Thyroid gland (tissue), 4 donors: ENCODE results near the gene SIX5. TPM values are rescaled to one million over a fixed set of nuclear protein-coding genes. Genes with fewer than 3 reads are reported as not detected.

Source experiments
- DNase-seq, 2 donors: peaks; one replicate each; pipeline ENCODE4 v3.0.0-alpha.2; 2019
- H3K27ac ChIP-seq, 3 donors: fragments of 200-600 bp; sonication (generic); 1 replicate in 2 of 3; 2 replicates in 1 of 3; pipeline ENCODE4 v1.5.1; 2016 to 2019; ENCODE audit warnings: mild to moderate bottlenecking in 1 of 3, moderate library complexity in 1 of 3
- H3K27me3 ChIP-seq: fragments of 200-600 bp; sonication (generic); one replicate; pipeline ENCODE4 v1.5.1; 2019
- H3K36me3 ChIP-seq, 2 donors: fragments of 200-600 bp; sonication (generic); one replicate each; pipeline ENCODE4 v1.5.1; 2016 to 2019
- H3K4me1 ChIP-seq, 2 donors: fragments of 200-600 bp; sonication (generic); one replicate each; pipeline ENCODE4 v1.5.1; 2017 to 2019
- H3K4me3 ChIP-seq, 3 donors: fragments of 200-600 bp; sonication (generic); replicated peaks in 1 of 3; 1 replicate in 2 of 3; 2 replicates in 1 of 3; pipeline ENCODE4 v1.5.1; 2016; ENCODE audit warnings: mild to moderate bottlenecking in 1 of 3
- H3K9me3 ChIP-seq: fragments of 200-600 bp; sonication (generic); one replicate; pipeline ENCODE4 v1.5.1; 2017
- POLR2A ChIP-seq, 2 donors: fragments of 450-650 bp; IDR thresholded peaks; one replicate each; pipeline ENCODE4 v1.6.1; 2017; ENCODE audit warnings: antibody characterized with exemption in 2 of 2, mild to moderate bottlenecking in 2 of 2, moderate library complexity in 1 of 2
- WGBS, 2 donors: methylation state at CpG; one replicate each; pipeline ENCODE4 v1.1.5; 2017; 5-methylcytosine and 5-hydroxymethylcytosine counted together
- intact Hi-C: fragments of 100-400 bp; cut with DNase I; formaldehyde crosslinking; loops from one replicate; pipeline ENCODE4 v1.15.1; 2023
- total RNA-seq, 4 donors: library from RNA; depleted of rRNA; stranded (reverse); fragments of >200 nt; gene quantifications; one replicate each; pipeline ENCODE4 v1.2.3, GENCODE V29; 2016
- TF ChIP-seq, protein P1 (sequence below), 6 experiments: fragments of 200-600 bp in 3 of 6; fragments of 450-650 bp in 3 of 6; sonication (generic) in 3 of 6; IDR thresholded peaks; one replicate each; pipeline ENCODE4 v1.5.1; 2016 to 2019; ENCODE audit warnings: antibody characterized with exemption in 6 of 6, mild to moderate bottlenecking in 2 of 6, inconsistent platforms in 1 of 6, moderate library complexity in 1 of 6

The SIX5 gene
- total RNA-seq, 4 donors from 2014 or later = 18.3 to 33.0 (median 23.3) TPM

DNA sequence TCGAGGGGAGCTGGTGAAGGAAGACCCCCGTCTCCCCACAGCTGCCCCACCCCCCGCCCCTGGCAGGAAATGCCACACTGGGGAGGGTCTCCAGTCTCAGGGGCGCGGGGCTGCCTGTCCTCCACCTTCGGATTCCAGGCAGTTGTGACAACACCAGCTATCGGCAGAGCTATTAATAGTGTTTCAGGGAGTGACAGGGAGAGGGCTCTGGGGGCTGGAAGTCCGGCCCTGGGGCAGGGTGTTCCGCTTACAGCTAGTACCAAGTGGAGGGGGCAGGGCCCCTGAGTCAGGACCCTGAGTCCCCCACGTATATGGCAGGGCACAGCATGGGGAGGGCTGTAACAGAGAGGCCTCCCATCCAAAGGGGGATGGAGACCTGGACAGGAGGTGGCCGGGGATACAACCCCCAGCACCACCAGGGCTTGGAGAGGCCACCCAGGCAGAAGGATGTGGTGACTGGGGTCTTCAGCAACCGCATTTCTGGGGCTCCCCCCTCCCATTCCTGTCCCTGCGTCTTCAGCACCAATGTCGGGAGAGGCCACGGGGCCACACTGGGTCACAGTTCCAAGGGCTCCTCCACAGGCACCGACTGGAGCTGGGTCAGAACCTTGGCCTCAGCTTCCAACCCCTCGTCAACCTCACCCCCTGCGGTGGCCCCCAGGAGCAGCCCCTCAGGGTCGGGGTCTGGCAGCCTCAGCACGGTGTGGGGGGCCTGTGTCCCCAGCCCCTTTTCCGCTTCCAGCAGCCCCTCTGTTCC is 3.9 kb downstream of the SIX5 start:
- Histone ChIP-seq H3K4me3 (no peak overlapping the region), H3K36me3 (peaks cover 0 to 3% of the 10 kb centered on the region in 2 donors), H3K9me3 (no peaks in the 10 kb centered on the region), H3K27me3 (no peaks in the 10 kb centered on the region), H3K4me1 (peaks cover 33 to 37% of the 10 kb centered on the region in 2 donors), H3K27ac (peak overlapping the region; percentile 54 to 73 (median 59))
- no peak for DNase-seq
- WGBS, 2 donors = 71 to 74% methylated on average over 16 to 18 of the region's 21 CpGs
- intact Hi-C loops = loop anchor here (10.0 kb wide), 1 partner anchor 50 kb away; no protein-coding TSS in a partner anchor
- TF ChIP-seq POLR2A (IDR thresholded peaks at IDR 0.05) = no peak
- TF ChIP-seq, protein P1, sequence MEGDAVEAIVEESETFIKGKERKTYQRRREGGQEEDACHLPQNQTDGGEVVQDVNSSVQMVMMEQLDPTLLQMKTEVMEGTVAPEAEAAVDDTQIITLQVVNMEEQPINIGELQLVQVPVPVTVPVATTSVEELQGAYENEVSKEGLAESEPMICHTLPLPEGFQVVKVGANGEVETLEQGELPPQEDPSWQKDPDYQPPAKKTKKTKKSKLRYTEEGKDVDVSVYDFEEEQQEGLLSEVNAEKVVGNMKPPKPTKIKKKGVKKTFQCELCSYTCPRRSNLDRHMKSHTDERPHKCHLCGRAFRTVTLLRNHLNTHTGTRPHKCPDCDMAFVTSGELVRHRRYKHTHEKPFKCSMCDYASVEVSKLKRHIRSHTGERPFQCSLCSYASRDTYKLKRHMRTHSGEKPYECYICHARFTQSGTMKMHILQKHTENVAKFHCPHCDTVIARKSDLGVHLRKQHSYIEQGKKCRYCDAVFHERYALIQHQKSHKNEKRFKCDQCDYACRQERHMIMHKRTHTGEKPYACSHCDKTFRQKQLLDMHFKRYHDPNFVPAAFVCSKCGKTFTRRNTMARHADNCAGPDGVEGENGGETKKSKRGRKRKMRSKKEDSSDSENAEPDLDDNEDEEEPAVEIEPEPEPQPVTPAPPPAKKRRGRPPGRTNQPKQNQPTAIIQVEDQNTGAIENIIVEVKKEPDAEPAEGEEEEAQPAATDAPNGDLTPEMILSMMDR (IDR thresholded peaks at IDR 0.05) = no peak

- 53 to 61% methylated on average over 5 to 6 of the region's 6 CpGs for WGBS, 2 donors
- intact Hi-C loops = loop anchor here (10.0 kb wide), 1 partner anchor 50 kb away; no protein-coding TSS in a partner anchor
- peaks cover 0 to 3% of the 10 kb centered on the region in 2 donors for H3K36me3 ChIP-seq
- H3K27ac ChIP-seq = peak overlapping the region; percentile 54 to 73 (median 59)
- peaks cover 33 to 37% of the 10 kb centered on the region in 2 donors for H3K4me1 ChIP-seq
- no peak for DNase-seq
- no peaks in the 10 kb centered on the region for H3K9me3 ChIP-seq
- no peaks in the 10 kb centered on the region for H3K27me3 ChIP-seq
- no peak overlapping the region for H3K4me3 ChIP-seq
- TF ChIP-seq, protein P1 (IDR thresholded peaks at IDR 0.05) = no peak
- TF ChIP-seq POLR2A (IDR thresholded peaks at IDR 0.05) = no peak
These were observed 4.6 kb downstream of the SIX5 start for GRCh38 chr19:45764475-45764874.

DNA sequence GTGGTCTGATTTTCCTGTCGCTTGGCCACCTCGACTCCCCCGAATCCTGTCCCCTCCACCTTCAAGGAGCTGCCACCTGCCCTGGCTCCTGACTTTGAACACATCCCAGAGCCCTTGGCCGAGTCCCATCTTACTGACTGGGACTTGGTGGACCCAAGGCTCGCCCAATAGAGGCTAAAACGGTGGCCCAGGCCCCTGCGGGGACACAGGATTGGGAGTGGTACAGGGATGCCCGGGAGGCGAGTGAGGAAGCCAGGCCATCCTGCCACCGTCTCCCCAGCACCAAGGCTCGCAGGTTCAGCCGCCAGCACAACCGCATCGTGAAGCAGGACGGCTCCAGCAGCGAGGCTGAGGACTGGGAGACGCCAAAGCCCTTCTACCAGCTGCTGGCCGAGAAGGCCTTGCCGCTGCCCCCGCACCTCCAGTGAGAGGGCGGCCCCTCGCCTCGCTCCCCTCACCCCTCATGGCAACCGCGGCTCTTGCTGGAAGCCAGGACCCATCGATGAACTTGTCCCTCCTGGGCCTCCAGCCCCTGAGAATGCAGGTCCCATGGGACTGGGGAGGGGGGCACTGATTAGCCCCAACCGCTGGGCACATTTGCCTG is 5.3 kb downstream of the SIX5 start:
- Histone ChIP-seq H3K4me1 (peaks cover 33 to 37% of the 10 kb centered on the region in 2 donors), H3K36me3 (peaks cover 0 to 3% of the 10 kb centered on the region in 2 donors), H3K27me3 (no peaks in the 10 kb centered on the region), H3K4me3 (no peak overlapping the region), H3K27ac (peak overlapping the region; percentile 54 to 73 (median 59)), H3K9me3 (no peaks in the 10 kb centered on the region)
- no peak for TF ChIP-seq POLR2A (IDR thresholded peaks at IDR 0.05)
- TF ChIP-seq, protein P1 (IDR thresholded peaks at IDR 0.05) = no peak
- intact Hi-C loops = loop anchor here (10.0 kb wide), 1 partner anchor 49 kb away; no protein-coding TSS in a partner anchor
- 58 to 72% methylated on average over 7 to 11 of the region's 27 CpGs for WGBS, 2 donors
- no peak for DNase-seq

- Histone ChIP-seq H3K9me3 (no peaks in the 10 kb centered on the region), H3K4me3 (no peak overlapping the region), H3K4me1 (peaks cover 33 to 37% of the 10 kb centered on the region in 2 donors), H3K27me3 (no peaks in the 10 kb centered on the region), H3K36me3 (peaks cover 0 to 3% of the 10 kb centered on the region in 2 donors), H3K27ac (no peak overlapping the region)
- WGBS, 2 donors = 87 to 95% methylated on average over 10 to 12 of the region's 15 CpGs
- DNase-seq = no peak
- intact Hi-C loops = loop anchor here (10.0 kb wide), 1 partner anchor 48 kb away; no protein-coding TSS in a partner anchor
- TF ChIP-seq, protein P1 (IDR thresholded peaks at IDR 0.05) = no peak
- TF ChIP-seq POLR2A (IDR thresholded peaks at IDR 0.05) = no peak
These were observed 6.0 kb downstream of the SIX5 start for GRCh38 chr19:45762870-45763631.
